ENCODE data around the gene SELENOH. TPM values are rescaled to one million over a fixed set of nuclear protein-coding genes. Genes with fewer than 3 reads are reported as not detected.

SELENOH gene
- total and polyA plus RNA-seq, 2 of the 8 experiments (the other 6 are each of a cell fraction or from before 2014, with no cell fraction given) = 243 to 264 TPM

DNA sequence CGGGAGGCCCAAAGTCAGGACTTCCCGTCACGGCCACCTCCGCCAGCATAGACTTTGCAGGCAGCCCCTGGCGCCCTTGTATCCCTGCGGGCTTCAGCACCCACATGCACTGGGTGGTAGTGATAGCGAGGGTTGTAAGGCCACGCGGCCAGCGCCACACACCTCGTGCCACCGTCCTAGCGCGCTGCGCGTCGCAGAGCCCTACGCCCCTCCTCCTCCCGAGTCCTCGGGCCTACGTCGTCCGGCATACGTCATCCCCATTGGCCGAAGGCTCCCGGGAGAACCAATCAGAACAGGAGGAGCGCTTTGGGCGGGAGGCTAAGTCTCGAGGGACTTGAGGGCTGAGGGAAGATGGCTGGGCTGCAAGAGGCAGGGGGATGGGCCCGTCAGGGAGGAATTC lies 11.7 kb downstream of the SELENOH start:
- H3K27me3 ChIP-seq (replicated peaks in 1 of 4; ENCODE audit: control insufficient read depth in 3 of 4, extremely low read depth in 1 of 4, insufficient read depth in 3 of 4, low read length in 3 of 4) = no peaks in the 10 kb centered on the region
- no peaks in the 10 kb centered on the region; a peak in 1 of 7 replicates for H3K4me1 ChIP-seq (replicated peaks in 1 of 4; ENCODE audit: control insufficient read depth in 3 of 4, insufficient read depth in 4 of 4, low read length in 3 of 4)
- 0 out of 2 replicates have a peak overlapping the region, but pooled peaks have one; percentile 12 for H2BK15ac ChIP-seq (ENCODE audit: low read length)
- no peak overlapping the region for H4K91ac ChIP-seq (replicated peaks; ENCODE audit: insufficient read length, low read length)
- H3K4me2 ChIP-seq (ENCODE audit: insufficient read depth in 1 of 2, low read depth in 2 of 2, low read length in 2 of 2) = no peak overlapping the region
- POLR2A ChIA-PET (ENCODE audit: partially characterized antibody) = interaction anchor here (2.2 to 2.7 kb wide), 2 partner anchors 9 to 11 kb away, joined by 18 to 22 read pairs; partner anchors contain the start of genes CTNND1 and SELENOH
- no peaks in the 10 kb centered on the region for H3K36me3 ChIP-seq (ENCODE audit: control insufficient read depth in 2 of 4, insufficient read depth in 4 of 4, low read length in 3 of 4)
- H2AFZ ChIP-seq (ENCODE audit: low read length) = no peak overlapping the region
- no peak overlapping the region for H2BK120ac ChIP-seq (replicated peaks; ENCODE audit: low read depth, low read length)
- no peaks in the 10 kb centered on the region for H4K20me1 ChIP-seq (replicated peaks in 1 of 2; ENCODE audit: control insufficient read depth in 1 of 2, insufficient read depth in 2 of 2, low read length in 2 of 2)
- H3K4ac ChIP-seq (replicated peaks; ENCODE audit: insufficient read length, low read depth, low read length) = no peak overlapping the region
- no peak for TF ChIP-seq PHF8 (conservative IDR thresholded peaks at IDR 0.05; ENCODE audit: low read depth, low read length)
- TF ChIP-seq, protein P1, sequence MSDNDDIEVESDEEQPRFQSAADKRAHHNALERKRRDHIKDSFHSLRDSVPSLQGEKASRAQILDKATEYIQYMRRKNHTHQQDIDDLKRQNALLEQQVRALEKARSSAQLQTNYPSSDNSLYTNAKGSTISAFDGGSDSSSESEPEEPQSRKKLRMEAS (IDR thresholded peaks at IDR 0.05) = peak; percentile 72
- TF ChIP-seq, protein P2, sequence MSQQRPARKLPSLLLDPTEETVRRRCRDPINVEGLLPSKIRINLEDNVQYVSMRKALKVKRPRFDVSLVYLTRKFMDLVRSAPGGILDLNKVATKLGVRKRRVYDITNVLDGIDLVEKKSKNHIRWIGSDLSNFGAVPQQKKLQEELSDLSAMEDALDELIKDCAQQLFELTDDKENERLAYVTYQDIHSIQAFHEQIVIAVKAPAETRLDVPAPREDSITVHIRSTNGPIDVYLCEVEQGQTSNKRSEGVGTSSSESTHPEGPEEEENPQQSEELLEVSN (IDR thresholded peaks at IDR 0.05) = peak; percentile 96
- CTCF ChIA-PET (ENCODE audit: partially characterized antibody) = interaction anchor here (0.6 to 12.1 kb wide), 4 partner anchors 9 to 49 kb away, joined by 3 to 182 read pairs (median 16); partner anchors contain the start of gene CTNND1
- no peak overlapping the region for H4K5ac ChIP-seq (ENCODE audit: insufficient read length, low read depth, low read length)
- no peak overlapping the region for H3K56ac ChIP-seq (replicated peaks; ENCODE audit: insufficient read length, low read depth, low read length)
- no peaks in the 10 kb centered on the region for H3K79me1 ChIP-seq (ENCODE audit: low read depth, low read length)
- H3K9me3 ChIP-seq (ENCODE audit: insufficient read depth in 2 of 2, low read depth in 1 of 2, low read length in 1 of 2) = no peaks in the 10 kb centered on the region
- H3K9ac ChIP-seq (replicated peaks in 1 of 4; ENCODE audit: extremely low read depth in 1 of 4, low read depth in 3 of 4, low read length in 3 of 4) = no peak overlapping the region
- H2BK12ac ChIP-seq (ENCODE audit: low read depth, low read length) = peak overlapping the region; percentile 18; the same call in 1 of the 2 replicates
- no peak overlapping the region for H3K23ac ChIP-seq (ENCODE audit: insufficient read length)
- FAIRE-seq (no peak), DNase-seq (ENCODE audit: low read depth in 1 of 2, low spot score in 2 of 2) (peak in 1 of 2 experiments; percentile 55)
- no peaks in the 10 kb centered on the region for H3K23me2 ChIP-seq (ENCODE audit: low read depth, low read length)
- WGBS, 2 experiments (ENCODE audit: extremely low coverage in 1 of 2, insufficient coverage in 1 of 2, insufficient read length in 1 of 2, insufficient replicate concordance in 2 of 2, low coverage in 1 of 2, low lambda C conversion rate in 2 of 2, missing lambda C conversion rate in 1 of 2) = 92% methylated on average over 16 of the region's 30 CpGs; no CpG with 5 or more reads in 1 of the 2 experiments
- no peaks in the 10 kb centered on the region for H3K79me2 ChIP-seq (ENCODE audit: control insufficient read depth in 1 of 2, insufficient read depth in 2 of 2, low read length in 2 of 2)
- H2BK5ac ChIP-seq (ENCODE audit: low read depth, low read length) = no peak overlapping the region
- H2BK20ac ChIP-seq (ENCODE audit: low read length) = no peak overlapping the region
- no peak overlapping the region for H3K4me3 ChIP-seq (ENCODE audit: extremely low read depth in 1 of 4, insufficient read depth in 2 of 4, low read depth in 3 of 4, low read length in 4 of 4)
- no peak overlapping the region for H3K14ac ChIP-seq (ENCODE audit: insufficient read length)
- H2AK5ac ChIP-seq (ENCODE audit: low read depth, low read length) = peak overlapping the region; percentile 39; the same call in 1 of the 2 replicates
- H3K27ac ChIP-seq (ENCODE audit: low read depth, low read length) = no peak overlapping the region
- H4K8ac ChIP-seq (ENCODE audit: extremely low read depth, insufficient read depth, low read length) = no peak overlapping the region
- H3K18ac ChIP-seq (ENCODE audit: extremely low read depth, low read length) = no peak overlapping the region
